H1 (cell line): ENCODE measurements around the gene OSBP2. TPM values are rescaled to one million over a fixed set of nuclear protein-coding genes. Genes with fewer than 3 reads are reported as not detected.

Experiments used
- CTCF ChIA-PET: fragments of 300-600 bp; sonication (Branson Sonifier 250); formaldehyde crosslinking; loops from one replicate; lab custom pipeline; 2021; ENCODE audit not compliant: partially characterized antibody; lab: Charles Lee
- POLR2A ChIA-PET: fragments of 300-600 bp; sonication (Branson Sonifier 250); formaldehyde crosslinking; loops from one replicate; lab custom pipeline; 2021; ENCODE audit warnings: inconsistent platforms; ENCODE audit not compliant: partially characterized antibody; lab: Charles Lee
- DNase-seq, 2 experiments: peaks; one replicate each; pipeline versions ENCODE4 v3.0.0 to v3.0.0-alpha.2; 2010 to 2022; ENCODE audit warnings: low spot score in 2 of 2, low read depth in 1 of 2, mixed read lengths in 1 of 2
- FAIRE-seq: peaks from 2 replicates; lab custom pipeline; 2011; peaks lifted over from hg19 to GRCh38; lab: Jason Lieb, UNC
- H2AFZ ChIP-seq: 2 replicates; pipeline ENCODE4 v1.8.1; 2012; ENCODE audit warnings: low read length, inconsistent platforms
- H2AK5ac ChIP-seq: 2 replicates; pipeline ENCODE4 v1.6.1; 2013; ENCODE audit warnings: low read depth, low read length
- H2BK120ac ChIP-seq: replicated peaks from 2 replicates; pipeline ENCODE3; 2013; ENCODE audit warnings: low read depth, low read length, inconsistent platforms
- H2BK12ac ChIP-seq: 2 replicates; pipeline ENCODE4 v1.6.1; 2013; ENCODE audit warnings: low read depth, low read length
- H2BK15ac ChIP-seq: 2 replicates; pipeline ENCODE4 v1.6.1; 2013; ENCODE audit warnings: low read length
- H2BK20ac ChIP-seq: 2 replicates; pipeline ENCODE4 v1.6.1; 2013; ENCODE audit warnings: low read length
- H2BK5ac ChIP-seq: 2 replicates; pipeline ENCODE4 v1.6.1; 2013; ENCODE audit warnings: low read depth, low read length
- H3K14ac ChIP-seq: 2 replicates; pipeline ENCODE4 v1.6.1; 2013; ENCODE audit warnings: inconsistent platforms; ENCODE audit not compliant: insufficient read length
- H3K18ac ChIP-seq: 2 replicates; pipeline ENCODE4 v1.6.1; 2013; ENCODE audit warnings: low read length; ENCODE audit errors: extremely low read depth
- H3K23ac ChIP-seq: 2 replicates; pipeline ENCODE4 v1.6.1; 2013; ENCODE audit warnings: inconsistent platforms; ENCODE audit not compliant: insufficient read length
- H3K23me2 ChIP-seq: 2 replicates; pipeline ENCODE4 v1.6.1; 2013; ENCODE audit warnings: low read depth, low read length
- H3K27ac ChIP-seq: 2 replicates; pipeline ENCODE4 v1.6.1; 2011; ENCODE audit warnings: low read depth, low read length, inconsistent platforms
- H3K27me3 ChIP-seq, 4 experiments: replicated peaks in 1 of 4; 1 replicate in 1 of 4; 2 replicates in 3 of 4; pipeline versions ENCODE4 v1.6.1 to v1.8.1; 2011 to 2013; ENCODE audit warnings: low read length in 3 of 4, mild to moderate bottlenecking in 3 of 4, inconsistent platforms in 2 of 4, mixed read lengths in 2 of 4, moderate library complexity in 1 of 4; ENCODE audit not compliant: control insufficient read depth in 3 of 4, insufficient read depth in 3 of 4; ENCODE audit errors: extremely low read depth in 1 of 4
- H3K36me3 ChIP-seq, 4 experiments: 2 replicates each; pipeline versions ENCODE4 v1.6.1 to v1.8.1; 2011 to 2013; ENCODE audit warnings: mild to moderate bottlenecking in 4 of 4, low read length in 3 of 4, moderate library complexity in 2 of 4, control low read depth in 1 of 4, inconsistent platforms in 1 of 4; ENCODE audit not compliant: insufficient read depth in 4 of 4, control insufficient read depth in 2 of 4
- H3K4ac ChIP-seq: replicated peaks from 2 replicates; pipeline ENCODE3; 2013; ENCODE audit warnings: low read length, low read depth, mixed read lengths, inconsistent platforms; ENCODE audit not compliant: insufficient read length
- H3K4me1 ChIP-seq, 4 experiments: replicated peaks in 1 of 4; 1 replicate in 1 of 4; 2 replicates in 3 of 4; pipeline versions ENCODE4 v1.6.1 to v1.8.1; 2011 to 2013; ENCODE audit warnings: low read length in 3 of 4, inconsistent platforms in 2 of 4, mixed read lengths in 1 of 4; ENCODE audit not compliant: insufficient read depth in 4 of 4, control insufficient read depth in 3 of 4
- H3K4me2 ChIP-seq, 2 experiments: 2 replicates each; pipeline versions ENCODE4 v1.6.1 to v1.8.1; 2011 to 2013; ENCODE audit warnings: low read depth in 2 of 2, low read length in 2 of 2, control low read depth in 1 of 2, inconsistent platforms in 1 of 2, mild to moderate bottlenecking in 1 of 2; ENCODE audit not compliant: insufficient read depth in 1 of 2
- H3K4me3 ChIP-seq, 4 experiments: fragments of 200-600, 300-600 bp in 1 of 4; sonication (generic), shearing (Covaris generic), sonication (Bioruptor Twin) in 1 of 4; 2 replicates each; pipeline versions ENCODE4 v1.5.1 to v1.8.1; 2011 to 2016; ENCODE audit warnings: low read length in 4 of 4, low read depth in 3 of 4, control low read depth in 2 of 4, inconsistent platforms in 2 of 4, mild to moderate bottlenecking in 2 of 4, mixed read lengths in 1 of 4, moderate library complexity in 1 of 4; ENCODE audit not compliant: insufficient read depth in 2 of 4; ENCODE audit errors: extremely low read depth in 1 of 4
- H3K56ac ChIP-seq: replicated peaks from 2 replicates; pipeline ENCODE3; 2013; ENCODE audit warnings: low read depth, mild to moderate bottlenecking, mixed read lengths, low read length, inconsistent platforms; ENCODE audit not compliant: insufficient read length
- H3K79me1 ChIP-seq: 2 replicates; pipeline ENCODE4 v1.6.1; 2013; ENCODE audit warnings: low read depth, low read length, control low read depth
- H3K79me2 ChIP-seq, 2 experiments: 2 replicates each; pipeline versions ENCODE4 v1.6.1 to v1.8.1; 2012 to 2013; ENCODE audit warnings: low read length in 2 of 2, mild to moderate bottlenecking in 2 of 2, inconsistent platforms in 1 of 2; ENCODE audit not compliant: insufficient read depth in 2 of 2, control insufficient read depth in 1 of 2
- H3K9ac ChIP-seq, 4 experiments: replicated peaks in 1 of 4; 1 replicate in 1 of 4; 2 replicates in 3 of 4; pipeline versions ENCODE4 v1.6.1 to v1.8.1; 2011 to 2013; ENCODE audit warnings: low read depth in 3 of 4, low read length in 3 of 4, control low read depth in 2 of 4, mild to moderate bottlenecking in 2 of 4, moderate library complexity in 2 of 4, inconsistent platforms in 1 of 4; ENCODE audit errors: extremely low read depth in 1 of 4
- H3K9me3 ChIP-seq, 2 experiments: 2 replicates each; pipeline versions ENCODE4 v1.6.1 to v1.8.1; 2012 to 2013; ENCODE audit warnings: mild to moderate bottlenecking in 2 of 2, moderate library complexity in 2 of 2, control low read depth in 1 of 2, inconsistent platforms in 1 of 2, low read depth in 1 of 2, low read length in 1 of 2, mixed read lengths in 1 of 2; ENCODE audit not compliant: insufficient read depth in 2 of 2
- H4K20me1 ChIP-seq, 2 experiments: replicated peaks in 1 of 2; 2 replicates each; pipeline versions ENCODE3 to v1.8.1; 2011 to 2013; ENCODE audit warnings: inconsistent platforms in 2 of 2, low read length in 2 of 2, mild to moderate bottlenecking in 1 of 2; ENCODE audit not compliant: insufficient read depth in 2 of 2, control insufficient read depth in 1 of 2
- H4K5ac ChIP-seq: 2 replicates; pipeline ENCODE4 v1.6.1; 2013; ENCODE audit warnings: low read length, low read depth, mixed read lengths, inconsistent platforms; ENCODE audit not compliant: insufficient read length
- H4K8ac ChIP-seq: 2 replicates; pipeline ENCODE4 v1.8.0; 2013; ENCODE audit warnings: mild to moderate bottlenecking, moderate library complexity, low read length, inconsistent platforms; ENCODE audit not compliant: insufficient read depth; ENCODE audit errors: extremely low read depth
- H4K91ac ChIP-seq: replicated peaks from 2 replicates; pipeline ENCODE3; 2013; ENCODE audit warnings: low read length, mixed read lengths, inconsistent platforms; ENCODE audit not compliant: insufficient read length
- BACH1 ChIP-seq: IDR thresholded peaks from 2 replicates; pipeline ENCODE4 v1.6.1; 2012; ENCODE audit warnings: low read length, improper control_type of control experiment
- BCL11A ChIP-seq, 2 experiments: IDR thresholded peaks; one replicate each; pipeline ENCODE4 v1.6.1; 2011; ENCODE audit warnings: low read depth in 2 of 2, low read length in 2 of 2, mild to moderate bottlenecking in 2 of 2
- CHD2 ChIP-seq: IDR thresholded peaks from 2 replicates; pipeline ENCODE4 v1.6.1; 2012; ENCODE audit warnings: low read length, improper control_type of control experiment
- SP4 ChIP-seq: IDR thresholded peaks from 2 replicates; pipeline ENCODE4 v1.6.1; 2012; ENCODE audit warnings: low read length, inconsistent platforms
- WGBS, 2 experiments: shearing (Covaris generic) in 1 of 2; methylation state at CpG; one replicate each; pipeline versions ENCODE4 v1.1.6 to v1.1.7; 2013 to 2015; ENCODE audit warnings: low lambda C conversion rate in 2 of 2, mixed read lengths in 2 of 2, inconsistent platforms in 1 of 2, low coverage in 1 of 2, missing lambda C conversion rate in 1 of 2; ENCODE audit not compliant: insufficient replicate concordance in 2 of 2, insufficient coverage in 1 of 2, insufficient read length in 1 of 2; ENCODE audit errors: extremely low coverage in 1 of 2, missing lambda C conversion rate in 1 of 2; 5-methylcytosine and 5-hydroxymethylcytosine counted together
- polyA plus RNA-seq, 7 experiments: library from polyadenylated mRNA; depleted of rRNA in 3 of 7; stranded (reverse) in 5 of 7; unstranded in 2 of 7; fragments of >200 nt in 5 of 7; fragments of 200-250 nt in 2 of 7; gene quantifications; 1 replicate in 5 of 7; 2 replicates in 1 of 7; 4 replicates in 1 of 7; pipeline versions ENCODE4 v1.2.1 to v1.2.3, GENCODE V29; 2011 to 2013; ENCODE audit warnings: missing spikeins in 2 of 7, mixed read lengths in 2 of 7
- total RNA-seq: library from RNA; stranded (reverse); fragmentation: NEBNext Ultra II Directional; extraction: Animal tissue kit (Norgen Biotek cat#: 25700); gene quantifications from 2 replicates; pipeline ENCODE4 v1.2.1, GENCODE V29; 2021

OSBP2 gene
- total and polyA plus RNA-seq, 2 of the 8 experiments (the other 6 are each of a cell fraction or from before 2014, with no cell fraction given): 3.4 to 3.7 TPM

DNA sequence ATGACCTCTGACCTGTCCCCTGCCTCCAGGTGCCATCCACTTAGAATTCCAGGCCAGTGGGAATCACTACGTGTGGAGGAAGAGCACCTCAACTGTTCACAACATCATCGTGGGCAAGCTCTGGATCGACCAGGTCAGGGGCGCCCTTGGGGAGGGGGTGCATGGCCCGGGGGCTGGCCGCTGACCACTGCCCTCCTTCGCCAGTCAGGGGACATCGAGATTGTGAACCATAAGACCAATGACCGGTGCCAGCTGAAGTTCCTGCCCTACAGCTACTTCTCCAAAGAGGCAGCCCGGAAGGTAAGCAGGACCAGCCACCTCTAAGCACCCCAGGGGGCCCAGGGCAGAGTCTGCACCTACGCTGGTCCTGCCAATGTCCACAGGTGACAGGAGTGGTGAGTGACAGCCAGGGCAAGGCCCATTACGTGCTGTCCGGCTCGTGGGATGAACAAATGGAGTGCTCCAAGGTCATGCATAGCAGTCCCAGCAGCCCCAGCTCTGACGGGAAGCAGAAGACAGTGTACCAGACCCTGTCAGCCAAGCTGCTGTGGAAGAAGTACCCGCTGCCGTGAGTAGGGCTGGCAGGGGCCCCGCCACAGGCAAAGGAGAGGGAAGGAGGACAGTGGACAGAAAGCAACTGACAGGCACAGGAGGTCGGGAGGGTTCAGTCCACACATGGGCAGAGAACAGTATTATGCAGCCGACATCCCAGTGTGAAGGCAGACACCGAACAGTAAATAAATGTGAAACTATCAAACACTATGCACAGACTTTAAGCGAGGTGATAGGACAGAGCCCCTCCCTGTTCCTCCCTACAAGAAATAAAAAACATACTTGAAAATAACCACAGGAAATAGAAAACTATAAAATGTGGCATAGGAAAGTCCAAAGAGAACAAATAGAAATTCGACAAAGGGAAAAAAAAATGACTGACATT lies 199.0 kb downstream of the OSBP2 start:
- H3K56ac ChIP-seq: no peak overlapping the region
- no peaks in the 10 kb centered on the region for H3K79me2 ChIP-seq
- H4K8ac ChIP-seq: no peak overlapping the region; the same call in 1 of the 2 replicates
- H3K4me3 ChIP-seq: no peak overlapping the region; a peak in 1 of 8 replicates
- no peaks in the 10 kb centered on the region for H3K79me1 ChIP-seq
- no peak overlapping the region for H4K5ac ChIP-seq
- no peak overlapping the region for H3K27ac ChIP-seq
- H3K4me2 ChIP-seq: no peak overlapping the region; a peak in 1 of 4 replicates
- peaks cover 0 to 9% (median 2%) of the 10 kb centered on the region in 4 experiments; a peak in 4 of 8 replicates for H3K36me3 ChIP-seq
- no peak overlapping the region for H2BK5ac ChIP-seq
- no peak overlapping the region for H3K18ac ChIP-seq
- no peak overlapping the region for H2BK20ac ChIP-seq
- H3K23ac ChIP-seq: no peak overlapping the region
- no peak overlapping the region for H3K4ac ChIP-seq
- no peak overlapping the region for H4K91ac ChIP-seq
- peak in 1 of 2 experiments; percentile 41 for DNase-seq
- no peak overlapping the region for H3K9ac ChIP-seq
- TF ChIP-seq BCL11A (IDR thresholded peaks at IDR 0.05; ENCODE audit: low read depth in 2 of 2, low read length in 2 of 2): no peak
- TF ChIP-seq CHD2: no peak
- TF ChIP-seq BACH1: no peak
- TF ChIP-seq SP4: no peak
- no peak overlapping the region for H3K14ac ChIP-seq
- H3K23me2 ChIP-seq: no peaks in the 10 kb centered on the region
- no peak overlapping the region for H2BK12ac ChIP-seq
- 92% methylated on average over 20 of the region's 23 CpGs; no CpG with 5 or more reads in 1 of the 2 experiments for WGBS, 2 experiments
- FAIRE-seq: no peak
- H2AK5ac ChIP-seq: no peak overlapping the region
- H4K20me1 ChIP-seq: peaks cover 1 to 3% of the 10 kb centered on the region in 2 experiments
- H3K4me1 ChIP-seq: peaks cover 0 to 4% (median 4%) of the 10 kb centered on the region in 4 experiments; a peak in 5 of 7 replicates
- H3K27me3 ChIP-seq: no peaks in the 10 kb centered on the region
- POLR2A ChIA-PET: interaction anchor here (0.7 to 1.2 kb wide), 3 partner anchors 10 to 75 kb away, joined by 3 to 5 read pairs (median 3); partner anchors contain the start of gene MORC2
- H2BK120ac ChIP-seq: no peak overlapping the region
- CTCF ChIA-PET: interaction anchor here (0.8 to 6.2 kb wide), 12 partner anchors 8 to 139 kb away, joined by 3 to 44 read pairs (median 4); no protein-coding TSS in a partner anchor
- H2BK15ac ChIP-seq: no peak overlapping the region
- H3K9me3 ChIP-seq: no peaks in the 10 kb centered on the region
- H2AFZ ChIP-seq: no peak overlapping the region
